Endometrium (tissue), 2 donors: ENCODE measurements around the gene ARVCF.

Source experiments
- FAIRE-seq: peaks from 2 replicates; lab custom pipeline; 2012; peaks lifted over from hg19 to GRCh38; lab: Jason Lieb, UNC
- donor health status: control.
- donor health status: control.

Gene ARVCF

GRCh38 chr22:20052309-20053259 lies 36.0 kb upstream of the ARVCF start:
- no peak for FAIRE-seq

GRCh38 chr22:20051927-20052308 lies 35.3 kb upstream of the ARVCF start:
- FAIRE-seq: no peak

- FAIRE-seq: no peak
These were observed 30.1 kb upstream of the ARVCF start for GRCh38 chr22:20046730-20047129.

- no peak for FAIRE-seq
These were observed 28.0 kb upstream of the ARVCF start for GRCh38 chr22:20044495-20045151.

GRCh38 chr22:20043997-20044342 lies 27.3 kb upstream of the ARVCF start:
- FAIRE-seq: no peak

- FAIRE-seq: no peak
These were observed 26.7 kb upstream of the ARVCF start for GRCh38 chr22:20043057-20043996.

- FAIRE-seq: no peak
These were observed 23.9 kb upstream of the ARVCF start for GRCh38 chr22:20040327-20041200.

GRCh38 chr22:20039683-20040325 lies 23.2 kb upstream of the ARVCF start:
- no peak for FAIRE-seq

GRCh38 chr22:20038574-20038973 lies 22.0 kb upstream of the ARVCF start:
- no peak for FAIRE-seq

- no peak for FAIRE-seq
These were observed 20.8 kb upstream of the ARVCF start for GRCh38 chr22:20037419-20037818.

- no peak for FAIRE-seq
These were observed 20.1 kb upstream of the ARVCF start for GRCh38 chr22:20036535-20037392.

GRCh38 chr22:20036084-20036482 lies 19.5 kb upstream of the ARVCF start:
- FAIRE-seq: no peak

- FAIRE-seq: no peak
These were observed 18.9 kb upstream of the ARVCF start for GRCh38 chr22:20035375-20036083.

GRCh38 chr22:20034143-20034542 lies 17.5 kb upstream of the ARVCF start:
- no peak for FAIRE-seq

GRCh38 chr22:20033045-20033706 lies 16.6 kb upstream of the ARVCF start:
- no peak for FAIRE-seq

GRCh38 chr22:20032407-20032991 lies 15.9 kb upstream of the ARVCF start:
- FAIRE-seq: no peak

- FAIRE-seq: no peak
These were observed 15.2 kb upstream of the ARVCF start for GRCh38 chr22:20031732-20032406.
